ENCODE results near the gene UBASH3B. TPM values are rescaled to one million over a fixed set of nuclear protein-coding genes. Genes with fewer than 3 reads are reported as not detected.
"Not testable (repeated sequence)": the region's sequence is repeated elsewhere in the genome, so short reads cannot be mapped to it uniquely, and the experiment has no call there.

UBASH3B gene, protein sequence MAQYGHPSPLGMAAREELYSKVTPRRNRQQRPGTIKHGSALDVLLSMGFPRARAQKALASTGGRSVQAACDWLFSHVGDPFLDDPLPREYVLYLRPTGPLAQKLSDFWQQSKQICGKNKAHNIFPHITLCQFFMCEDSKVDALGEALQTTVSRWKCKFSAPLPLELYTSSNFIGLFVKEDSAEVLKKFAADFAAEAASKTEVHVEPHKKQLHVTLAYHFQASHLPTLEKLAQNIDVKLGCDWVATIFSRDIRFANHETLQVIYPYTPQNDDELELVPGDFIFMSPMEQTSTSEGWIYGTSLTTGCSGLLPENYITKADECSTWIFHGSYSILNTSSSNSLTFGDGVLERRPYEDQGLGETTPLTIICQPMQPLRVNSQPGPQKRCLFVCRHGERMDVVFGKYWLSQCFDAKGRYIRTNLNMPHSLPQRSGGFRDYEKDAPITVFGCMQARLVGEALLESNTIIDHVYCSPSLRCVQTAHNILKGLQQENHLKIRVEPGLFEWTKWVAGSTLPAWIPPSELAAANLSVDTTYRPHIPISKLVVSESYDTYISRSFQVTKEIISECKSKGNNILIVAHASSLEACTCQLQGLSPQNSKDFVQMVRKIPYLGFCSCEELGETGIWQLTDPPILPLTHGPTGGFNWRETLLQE
- 19.1 and 25.0 TPM in 2 replicates for polyA plus RNA-seq (2011; rRNA removed)
- polyA minus RNA-seq (2011; rRNA and poly(A)+ RNA removed): 93.1 and 124 TPM in 2 replicates

DNA sequence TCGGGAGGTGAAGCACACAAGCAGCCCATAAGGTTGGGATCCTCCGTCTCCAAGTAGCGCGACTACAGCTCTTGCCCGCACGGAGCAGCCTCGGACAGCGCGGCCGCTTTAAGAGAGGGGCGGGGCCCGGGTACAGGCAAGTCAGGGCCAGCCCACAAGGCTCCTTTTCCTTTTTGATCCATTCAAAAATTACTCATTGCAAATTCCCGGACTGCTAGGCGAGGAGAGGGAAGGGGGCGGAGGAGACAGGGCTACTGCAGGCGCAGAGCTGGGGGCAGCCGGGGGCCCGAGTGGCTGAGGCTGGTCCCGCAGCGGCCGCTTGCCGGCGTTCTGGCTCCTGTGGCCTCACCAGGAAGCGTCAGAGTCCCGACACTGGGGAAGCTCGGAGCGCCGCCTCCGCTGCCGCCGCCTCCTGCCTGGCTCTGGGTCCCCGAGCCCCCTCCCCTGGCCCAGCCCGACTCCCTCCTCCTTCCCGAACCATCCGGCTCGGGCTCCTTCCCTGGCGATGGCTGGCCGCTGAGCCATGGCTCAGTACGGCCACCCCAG lies at the start of gene UBASH3B:
TSS of gene UBASH3B (plus strand) at position 196 of the 546 bp plus-strand sequence. CDS start at position 524, 328 bp downstream.
- no peak for DNase-seq (ENCODE audit: low read depth, low spot score)
- TF ChIP-seq, protein P1, sequence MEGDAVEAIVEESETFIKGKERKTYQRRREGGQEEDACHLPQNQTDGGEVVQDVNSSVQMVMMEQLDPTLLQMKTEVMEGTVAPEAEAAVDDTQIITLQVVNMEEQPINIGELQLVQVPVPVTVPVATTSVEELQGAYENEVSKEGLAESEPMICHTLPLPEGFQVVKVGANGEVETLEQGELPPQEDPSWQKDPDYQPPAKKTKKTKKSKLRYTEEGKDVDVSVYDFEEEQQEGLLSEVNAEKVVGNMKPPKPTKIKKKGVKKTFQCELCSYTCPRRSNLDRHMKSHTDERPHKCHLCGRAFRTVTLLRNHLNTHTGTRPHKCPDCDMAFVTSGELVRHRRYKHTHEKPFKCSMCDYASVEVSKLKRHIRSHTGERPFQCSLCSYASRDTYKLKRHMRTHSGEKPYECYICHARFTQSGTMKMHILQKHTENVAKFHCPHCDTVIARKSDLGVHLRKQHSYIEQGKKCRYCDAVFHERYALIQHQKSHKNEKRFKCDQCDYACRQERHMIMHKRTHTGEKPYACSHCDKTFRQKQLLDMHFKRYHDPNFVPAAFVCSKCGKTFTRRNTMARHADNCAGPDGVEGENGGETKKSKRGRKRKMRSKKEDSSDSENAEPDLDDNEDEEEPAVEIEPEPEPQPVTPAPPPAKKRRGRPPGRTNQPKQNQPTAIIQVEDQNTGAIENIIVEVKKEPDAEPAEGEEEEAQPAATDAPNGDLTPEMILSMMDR (IDR thresholded peaks at IDR 0.05; ENCODE audit: low read depth, low read length): no peak
- Histone ChIP-seq H3K9me3 (ENCODE audit: control insufficient read depth, insufficient read depth, low read length) (no peaks in the 10 kb centered on the region; the same call in 1 of the 2 replicates), H3K27ac (ENCODE audit: low read depth, low read length) (peak within 1 kb of the TSS; percentile 89), H3K27me3 (ENCODE audit: control insufficient read depth, insufficient read depth, low read length) (no peaks in the 10 kb centered on the region), H3K4me3 (ENCODE audit: low read depth, low read length) (peak within 1 kb of the TSS; percentile 84)
- ChIA-PET CTCF (interaction anchor here (0.7 to 2.3 kb wide), 11 partner anchors 12 to 198 kb away, joined by 3 to 12 read pairs (median 3); no protein-coding TSS in a partner anchor), POLR2A (interaction anchor here (0.5 to 2.3 kb wide), 17 partner anchors 11 to 839 kb away, joined by 3 to 13 read pairs (median 4); partner anchors contain the start of gene HSPA8)

DNA sequence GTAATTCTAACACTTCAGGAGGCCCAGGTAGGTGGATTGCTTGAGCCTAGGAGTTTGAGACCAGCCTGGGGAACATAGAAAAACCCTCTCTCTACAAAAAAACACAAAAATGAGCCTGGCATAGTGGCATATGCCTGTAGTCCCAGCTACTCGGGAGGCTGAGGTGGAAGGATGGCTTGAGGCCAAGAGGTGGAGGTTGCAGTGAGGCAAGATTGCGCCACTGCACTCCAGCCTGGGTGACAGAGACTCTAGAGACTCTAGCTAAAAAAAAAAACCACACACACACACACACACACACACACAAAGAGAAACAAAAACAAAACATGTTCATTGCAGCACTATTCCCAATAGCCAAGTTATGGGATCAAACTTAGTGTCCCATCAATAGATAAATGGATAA lies 48.4 kb upstream of the UBASH3B start:
- H3K27me3 ChIP-seq (ENCODE audit: control insufficient read depth, insufficient read depth, low read length); H3K4me3 ChIP-seq (ENCODE audit: low read depth, low read length); H3K9me3 ChIP-seq (ENCODE audit: control insufficient read depth, insufficient read depth, low read length); DNase-seq (ENCODE audit: low read depth, low spot score); POLR2A ChIA-PET; H3K27ac ChIP-seq (ENCODE audit: low read depth, low read length): not testable (repeated sequence)
- CTCF ChIA-PET: interaction anchor here (1.5 to 4.3 kb wide), 2 partner anchors 21 to 416 kb away, joined by 3 to 19 read pairs; no protein-coding TSS in a partner anchor

DNA sequence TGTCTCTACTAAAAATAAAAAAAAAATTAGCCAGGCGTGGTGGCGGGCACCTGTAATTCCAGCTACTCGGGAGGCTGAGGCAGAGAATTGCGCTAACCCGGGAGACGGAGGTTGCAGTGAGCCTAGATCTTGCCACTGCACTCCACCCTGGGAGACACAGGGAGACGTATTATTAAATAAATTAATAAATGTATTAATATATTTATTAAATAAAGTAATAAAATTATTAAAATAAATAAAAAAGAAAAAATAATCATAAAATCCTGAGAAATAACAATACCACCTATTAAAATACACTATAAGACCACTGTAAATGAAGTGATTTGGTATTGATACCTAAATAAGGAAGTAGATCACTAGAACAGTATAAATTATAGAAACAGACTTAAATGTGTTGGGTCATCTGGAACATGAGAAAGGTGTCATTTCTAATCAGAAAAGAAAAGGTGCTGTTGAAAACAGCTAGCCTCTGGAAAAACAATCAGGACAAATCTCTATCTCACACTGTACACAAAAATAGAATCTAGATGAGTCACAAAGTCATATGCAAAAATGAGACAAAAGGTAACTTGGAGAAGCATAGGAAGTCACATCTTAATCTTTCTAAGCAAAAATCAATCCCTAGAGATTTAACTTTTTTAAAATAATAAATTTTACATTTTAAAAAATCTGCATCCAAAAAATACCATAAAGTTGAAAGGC lies 43.2 kb upstream of the UBASH3B start:
- CTCF ChIA-PET: interaction anchor here (0.5 to 1.7 kb wide), 5 partner anchors 16 to 251 kb away, joined by 3 to 6 read pairs (median 4); no protein-coding TSS in a partner anchor
- TF ChIP-seq, protein P1 (IDR thresholded peaks at IDR 0.05; ENCODE audit: low read depth, low read length): no peak
- H3K4me3 ChIP-seq (ENCODE audit: low read depth, low read length): no peak overlapping the region
- H3K27me3 ChIP-seq (ENCODE audit: control insufficient read depth, insufficient read depth, low read length): peaks cover 8% of the 10 kb centered on the region
- DNase-seq (ENCODE audit: low read depth, low spot score): no peak
- no peaks in the 10 kb centered on the region for H3K9me3 ChIP-seq (ENCODE audit: control insufficient read depth, insufficient read depth, low read length)
- POLR2A ChIA-PET: interaction anchor here (0.5 to 0.7 kb wide), 2 partner anchors 34 to 196 kb away, joined by 3 read pairs; no protein-coding TSS in a partner anchor
- H3K27ac ChIP-seq (ENCODE audit: low read depth, low read length): no peak overlapping the region

DNA sequence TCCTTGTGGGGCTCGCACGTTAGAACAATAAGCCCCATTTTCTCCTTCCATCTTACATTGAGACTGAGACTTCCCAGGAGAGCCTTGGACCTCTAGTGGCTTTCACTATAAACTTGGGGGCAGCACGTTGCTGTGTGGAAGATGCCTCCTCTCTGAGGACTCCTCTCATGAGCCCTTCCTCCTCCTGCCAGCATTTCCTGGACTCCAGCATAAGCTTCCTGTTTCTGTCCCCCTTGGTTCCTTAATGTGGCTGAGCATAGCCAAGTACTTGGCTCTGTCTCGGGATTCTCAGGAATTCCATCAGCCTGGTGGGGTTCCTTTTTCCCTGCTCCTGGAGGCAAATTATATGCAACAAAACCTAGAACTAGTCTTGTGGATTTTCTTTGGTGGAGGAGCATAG lies 38.8 kb upstream of the UBASH3B start:
- ChIA-PET CTCF (interaction anchor here (0.6 to 2.9 kb wide), 3 partner anchors 8 to 237 kb away, joined by 3 to 16 read pairs (median 4); no protein-coding TSS in a partner anchor), POLR2A (no interaction called here)
- Histone ChIP-seq H3K27ac (ENCODE audit: low read depth, low read length) (no peak overlapping the region), H3K27me3 (ENCODE audit: control insufficient read depth, insufficient read depth, low read length) (peaks cover 12% of the 10 kb centered on the region), H3K4me3 (ENCODE audit: low read depth, low read length) (no peak overlapping the region), H3K9me3 (ENCODE audit: control insufficient read depth, insufficient read depth, low read length) (no peaks in the 10 kb centered on the region)
- TF ChIP-seq, protein P1 (IDR thresholded peaks at IDR 0.05; ENCODE audit: low read depth, low read length): no peak
- no peak for DNase-seq (ENCODE audit: low read depth, low spot score)

DNA sequence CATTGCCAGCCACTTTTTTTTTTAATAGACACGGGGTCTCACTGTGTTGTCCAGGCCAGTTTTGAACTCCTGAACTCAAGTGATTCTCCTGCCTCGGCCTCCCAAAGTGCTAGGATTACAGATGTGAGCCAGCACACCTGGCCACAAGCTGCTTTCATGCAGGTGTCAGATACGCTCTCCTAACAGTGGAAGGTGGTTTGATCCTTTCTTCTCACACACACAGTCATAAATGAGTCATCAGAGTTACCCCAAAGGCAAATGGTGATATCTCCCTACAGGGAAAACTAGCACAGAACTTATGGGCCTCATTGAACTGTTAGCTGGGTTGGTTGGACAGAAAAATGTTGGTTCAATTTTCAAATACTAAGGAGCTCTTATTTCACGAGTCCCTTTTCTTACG lies 38.2 kb upstream of the UBASH3B start:
- DNase-seq (ENCODE audit: low read depth, low spot score): no peak
- POLR2A ChIA-PET: no interaction called here
- TF ChIP-seq, protein P1 (IDR thresholded peaks at IDR 0.05; ENCODE audit: low read depth, low read length): no peak
- H3K27ac ChIP-seq (ENCODE audit: low read depth, low read length): no peak overlapping the region
- peaks cover 15% of the 10 kb centered on the region for H3K27me3 ChIP-seq (ENCODE audit: control insufficient read depth, insufficient read depth, low read length)
- CTCF ChIA-PET: interaction anchor here (1.9 to 2.9 kb wide), 2 partner anchors 9 to 11 kb away, joined by 4 to 16 read pairs; no protein-coding TSS in a partner anchor
- H3K4me3 ChIP-seq (ENCODE audit: low read depth, low read length): no peak overlapping the region
- no peaks in the 10 kb centered on the region for H3K9me3 ChIP-seq (ENCODE audit: control insufficient read depth, insufficient read depth, low read length)
